Kidney (tissue), 14 donors: ENCODE measurements around the gene RIC8B. TPM values are rescaled to one million over a fixed set of nuclear protein-coding genes. Genes with fewer than 3 reads are reported as not detected.

Experiments used
- DNase-seq, 5 donors: peaks; one replicate each; pipeline ENCODE4 v3.0.0-alpha.2; 2013 to 2020
- FAIRE-seq: peaks from 2 replicates; lab custom pipeline; 2012; peaks lifted over from hg19 to GRCh38; lab: Jason Lieb, UNC
- H3K27ac ChIP-seq, 2 donors: one replicate each; pipeline ENCODE4 v1.7.0; 2013; ENCODE audit warnings: low read depth in 2 of 2, low read length in 2 of 2, inconsistent platforms in 1 of 2
- H3K27me3 ChIP-seq: one replicate; pipeline ENCODE4 v1.7.1; 2013; ENCODE audit warnings: low read length, inconsistent platforms; ENCODE audit not compliant: control insufficient read depth, insufficient read depth
- H3K36me3 ChIP-seq, 3 donors: one replicate each; pipeline versions ENCODE4 v1.7.0 to v1.7.1; 2013; ENCODE audit warnings: low read length in 3 of 3, control low read depth in 1 of 3, inconsistent platforms in 1 of 3; ENCODE audit not compliant: insufficient read depth in 3 of 3, control insufficient read depth in 2 of 3
- H3K4me1 ChIP-seq, 3 donors: one replicate each; pipeline versions ENCODE4 v1.7.0 to v1.7.1; 2013; ENCODE audit warnings: low read length in 3 of 3, inconsistent platforms in 1 of 3, low read depth in 1 of 3; ENCODE audit not compliant: control insufficient read depth in 2 of 3, insufficient read depth in 2 of 3
- H3K4me3 ChIP-seq, 3 donors: one replicate each; pipeline versions ENCODE4 v1.7.0 to v1.8.1; 2013; ENCODE audit warnings: low read length in 3 of 3, control low read depth in 1 of 3, inconsistent platforms in 1 of 3
- H3K9ac ChIP-seq, 3 donors: one replicate each; pipeline versions ENCODE4 v1.7.0 to v1.7.1; 2013; ENCODE audit warnings: low read length in 3 of 3, control low read depth in 1 of 3, inconsistent platforms in 1 of 3
- H3K9me3 ChIP-seq, 3 donors: one replicate each; pipeline versions ENCODE4 v1.7.0 to v1.7.1; 2013; ENCODE audit warnings: low read length in 3 of 3, control low read depth in 1 of 3, inconsistent platforms in 1 of 3; ENCODE audit not compliant: control insufficient read depth in 2 of 3, insufficient read depth in 1 of 3
- intact Hi-C: fragments of 100-400 bp; cut with DNase I; formaldehyde crosslinking; loops from one replicate; pipeline ENCODE4 v1.11.1; 2022
- polyA plus RNA-seq: library from polyadenylated mRNA; stranded (reverse); fragments of 350-450 nt; fragmentation: Illumina TruSeq; extraction: RNeasy Lipid Tissue Mini Kit (QIAGEN cat#74804); gene quantifications from one replicate; pipeline ENCODE4 v1.2.3, GENCODE V29; 2014; ENCODE audit warnings: low read depth, low replicate concordance; ENCODE audit not compliant: insufficient read depth
- total RNA-seq: library from RNA; stranded (reverse); fragmentation: NEBNext Ultra II Directional; extraction: Animal tissue kit (Norgen Biotek cat#: 25700); gene quantifications from one replicate; pipeline ENCODE4 v1.2.1, GENCODE V29; 2021
- TF ChIP-seq, protein P1 (sequence below): IDR thresholded peaks from 3 replicates; pipeline ENCODE4 v1.5.1; 2012; ENCODE audit warnings: mild to moderate bottlenecking, moderate library complexity, borderline replicate concordance; ENCODE audit not compliant: insufficient read depth; ENCODE audit errors: extremely low read depth
- donor health status: control.
- donor health status: control.
- donor health status: control.
- donor health status: control.
- donor health status: control.
- donor health status: DM: yes; HTN: yes; CAD: no.
- donor health status: Normal renal cell carcinoma (clear cell type).

Gene RIC8B
- total and polyA plus RNA-seq, 2 donors from 2014 or later: 7.7 to 18.0 TPM

DNA sequence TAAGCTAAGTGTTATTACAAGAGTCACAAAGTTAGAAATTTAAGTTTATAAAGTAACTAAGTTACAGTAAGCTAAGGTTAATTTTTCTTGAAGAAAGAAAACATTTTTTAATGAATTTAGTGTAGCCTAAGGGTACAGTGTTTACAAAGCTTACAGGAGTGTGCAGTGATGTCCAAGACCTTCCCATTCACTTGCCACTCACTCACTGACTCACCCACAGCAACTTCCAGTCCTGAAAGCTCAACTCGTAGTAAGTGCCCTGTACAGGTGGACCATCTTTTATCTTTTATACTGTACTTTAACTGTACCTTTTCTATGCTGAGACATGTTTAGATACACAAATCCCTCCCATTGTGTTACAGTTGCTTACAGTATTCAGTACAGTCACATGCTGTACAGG lies 120.3 kb downstream of the RIC8B start:
- no peak overlapping the region for H3K4me3 ChIP-seq
- H3K36me3 ChIP-seq: no peaks in the 10 kb centered on the region
- H3K9me3 ChIP-seq: no peaks in the 10 kb centered on the region
- FAIRE-seq (no peak), DNase-seq (no peak)
- H3K27ac ChIP-seq: no peak overlapping the region
- TF ChIP-seq, protein P1, sequence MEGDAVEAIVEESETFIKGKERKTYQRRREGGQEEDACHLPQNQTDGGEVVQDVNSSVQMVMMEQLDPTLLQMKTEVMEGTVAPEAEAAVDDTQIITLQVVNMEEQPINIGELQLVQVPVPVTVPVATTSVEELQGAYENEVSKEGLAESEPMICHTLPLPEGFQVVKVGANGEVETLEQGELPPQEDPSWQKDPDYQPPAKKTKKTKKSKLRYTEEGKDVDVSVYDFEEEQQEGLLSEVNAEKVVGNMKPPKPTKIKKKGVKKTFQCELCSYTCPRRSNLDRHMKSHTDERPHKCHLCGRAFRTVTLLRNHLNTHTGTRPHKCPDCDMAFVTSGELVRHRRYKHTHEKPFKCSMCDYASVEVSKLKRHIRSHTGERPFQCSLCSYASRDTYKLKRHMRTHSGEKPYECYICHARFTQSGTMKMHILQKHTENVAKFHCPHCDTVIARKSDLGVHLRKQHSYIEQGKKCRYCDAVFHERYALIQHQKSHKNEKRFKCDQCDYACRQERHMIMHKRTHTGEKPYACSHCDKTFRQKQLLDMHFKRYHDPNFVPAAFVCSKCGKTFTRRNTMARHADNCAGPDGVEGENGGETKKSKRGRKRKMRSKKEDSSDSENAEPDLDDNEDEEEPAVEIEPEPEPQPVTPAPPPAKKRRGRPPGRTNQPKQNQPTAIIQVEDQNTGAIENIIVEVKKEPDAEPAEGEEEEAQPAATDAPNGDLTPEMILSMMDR: no peak
- peaks cover 0 to 4% (median 0%) of the 10 kb centered on the region in 3 donors for H3K4me1 ChIP-seq
- no peak overlapping the region for H3K9ac ChIP-seq
- no peaks in the 10 kb centered on the region for H3K27me3 ChIP-seq
- intact Hi-C loops: no loop called here

DNA sequence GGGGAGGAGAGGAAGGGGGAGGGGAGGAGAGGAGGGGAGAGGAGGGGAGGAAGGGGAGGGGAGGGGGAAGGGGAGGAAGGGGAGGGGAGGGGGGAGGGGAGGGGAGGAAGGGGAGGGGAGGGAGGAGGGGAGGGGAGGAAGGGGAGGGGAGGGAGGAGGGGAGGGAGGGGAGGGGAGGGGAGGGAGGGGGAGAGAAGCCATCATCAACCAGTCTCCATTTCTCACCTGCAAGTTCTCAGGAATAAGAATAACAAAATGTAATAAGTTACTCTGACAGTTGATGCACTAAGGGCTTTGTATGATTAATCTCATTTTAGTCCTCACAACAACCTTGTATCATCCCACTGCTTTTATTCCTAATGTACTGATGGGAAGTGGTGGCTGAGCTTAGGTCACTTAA lies 122.1 kb downstream of the RIC8B start:
- no peak overlapping the region for H3K9ac ChIP-seq
- TF ChIP-seq, protein P1: no peak
- H3K9me3 ChIP-seq: no peaks in the 10 kb centered on the region
- DNase-seq (no peak), FAIRE-seq (no peak)
- H3K4me3 ChIP-seq: no peak overlapping the region
- no peaks in the 10 kb centered on the region for H3K36me3 ChIP-seq
- no peaks in the 10 kb centered on the region for H3K27me3 ChIP-seq
- peaks cover 0 to 4% (median 0%) of the 10 kb centered on the region in 3 donors for H3K4me1 ChIP-seq
- intact Hi-C loops: no loop called here
- no peak overlapping the region for H3K27ac ChIP-seq

DNA sequence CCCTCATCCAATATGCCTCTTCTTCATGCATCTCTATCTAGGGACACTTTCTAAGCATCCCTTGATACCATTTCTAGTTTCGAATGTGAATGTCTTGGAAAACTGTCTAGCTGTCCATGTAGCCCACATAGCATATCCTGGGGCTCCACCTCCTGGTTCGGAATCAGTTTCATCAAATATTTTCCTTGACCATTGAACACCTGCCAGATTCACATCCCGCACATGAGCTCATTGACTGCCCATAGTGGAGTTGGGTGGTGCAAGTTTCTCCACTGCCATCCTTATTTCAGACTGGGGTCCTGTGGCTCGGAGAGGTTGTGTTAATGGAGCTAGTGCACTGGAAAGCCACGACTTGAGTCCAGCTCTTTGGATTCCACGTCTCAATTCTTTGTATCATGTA lies 122.6 kb downstream of the RIC8B start:
- Histone ChIP-seq H3K4me3 (no peak overlapping the region), H3K27me3 (no peaks in the 10 kb centered on the region), H3K9me3 (no peaks in the 10 kb centered on the region), H3K9ac (no peak overlapping the region), H3K4me1 (peaks cover 0 to 4% (median 0%) of the 10 kb centered on the region in 3 donors), H3K36me3 (no peaks in the 10 kb centered on the region), H3K27ac (no peak overlapping the region)
- FAIRE-seq: no peak
- intact Hi-C loops: no loop called here
- peak in 2 of 5 donors; percentile 16 to 30 for DNase-seq
- TF ChIP-seq, protein P1: no peak
